DND-41 (cell line): Measurements from ENCODE around the gene KAZN.

ENCODE experiments used
- ATAC-seq: fragments of 200-7000 bp; cut with Tn5 transposase; 3 replicates; pipeline ENCODE4 v1.9.1; 2021; ENCODE audit warnings: low read depth; ENCODE audit not compliant: insufficient read depth
- DNase-seq: peaks from one replicate; pipeline ENCODE4 v3.0.0-alpha.2; 2020
- H2AFZ ChIP-seq: 2 replicates; pipeline ENCODE4 v1.6.0; 2012; ENCODE audit warnings: low read depth, low read length
- H3K27ac ChIP-seq: 2 replicates; pipeline ENCODE4 v1.5.1; 2012; ENCODE audit warnings: low read length, inconsistent platforms
- H3K27me3 ChIP-seq: fragments of 200-600 bp; sonication (generic); 2 replicates; pipeline ENCODE4 v1.6.0; 2012; ENCODE audit warnings: low read length, mild to moderate bottlenecking, inconsistent platforms; ENCODE audit not compliant: insufficient read depth, poor library complexity
- H3K36me3 ChIP-seq: 2 replicates; pipeline ENCODE4 v1.5.1; 2012; ENCODE audit warnings: low read length, inconsistent platforms; ENCODE audit not compliant: insufficient read depth
- H3K4me1 ChIP-seq: 2 replicates; pipeline ENCODE4 v1.5.1; 2012; ENCODE audit warnings: mild to moderate bottlenecking, low read length; ENCODE audit not compliant: insufficient read depth
- H3K4me2 ChIP-seq: 2 replicates; pipeline ENCODE4 v1.6.0; 2012; ENCODE audit warnings: mild to moderate bottlenecking, moderate library complexity, low read length, inconsistent platforms; ENCODE audit not compliant: insufficient read depth
- H3K4me3 ChIP-seq, 2 experiments: fragments of 200-600 bp in 1 of 2; shearing (Covaris generic) in 1 of 2; 2 replicates each; pipeline ENCODE4 v1.5.1; 2012 to 2016; ENCODE audit warnings: inconsistent platforms in 2 of 2, low read length in 2 of 2, mild to moderate bottlenecking in 2 of 2, low read depth in 1 of 2, moderate library complexity in 1 of 2
- H3K79me2 ChIP-seq: 2 replicates; pipeline ENCODE4 v1.6.0; 2012; ENCODE audit warnings: low read length, inconsistent platforms; ENCODE audit not compliant: insufficient read depth
- H3K9ac ChIP-seq: 2 replicates; pipeline ENCODE4 v1.6.0; 2012; ENCODE audit warnings: low read depth, mild to moderate bottlenecking, inconsistent platforms, low read length, moderate library complexity
- H3K9me3 ChIP-seq: 2 replicates; pipeline ENCODE4 v1.5.1; 2012; ENCODE audit warnings: low read length, moderate library complexity, mild to moderate bottlenecking, inconsistent platforms; ENCODE audit not compliant: insufficient read depth, severe bottlenecking
- H4K20me1 ChIP-seq: 2 replicates; pipeline ENCODE4 v1.6.0; 2012; ENCODE audit warnings: low read length; ENCODE audit not compliant: insufficient read depth
- EZH2 ChIP-seq: IDR thresholded peaks from 3 replicates; pipeline ENCODE4 v1.6.1; 2012; ENCODE audit warnings: borderline replicate concordance, low read depth, mild to moderate bottlenecking, moderate library complexity, low read length, inconsistent platforms; ENCODE audit not compliant: severe bottlenecking
- TF ChIP-seq, protein P1 (sequence below): IDR thresholded peaks from 2 replicates; pipeline ENCODE4 v1.5.1; 2012; ENCODE audit warnings: borderline replicate concordance, low read length, moderate library complexity, mild to moderate bottlenecking; ENCODE audit not compliant: poor library complexity, severe bottlenecking; ENCODE audit errors: extremely low read depth

KAZN gene

DNA sequence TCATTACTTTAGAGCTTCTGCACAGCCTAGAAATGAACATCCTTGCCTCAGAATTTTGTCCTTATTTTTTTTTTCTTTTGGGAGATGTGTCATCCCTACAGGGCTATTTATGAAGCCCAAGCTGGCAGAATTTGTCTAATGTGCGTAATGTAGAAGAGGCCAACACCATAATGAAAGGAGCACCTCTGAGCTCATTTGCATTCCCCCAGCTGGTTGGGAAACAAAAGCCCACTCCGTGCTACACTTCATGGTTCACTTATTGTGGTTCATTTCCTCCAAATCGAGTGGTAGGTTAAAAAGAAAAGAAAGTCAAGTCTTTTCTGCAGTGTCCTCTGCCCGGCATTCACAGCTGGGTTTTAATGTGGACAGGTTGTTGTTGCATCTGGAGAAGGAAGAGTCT, 73.5 kb downstream of the KAZN start:
- no peaks in the 10 kb centered on the region for H3K36me3 ChIP-seq
- H3K4me3 ChIP-seq, result no peak overlapping the region
- no peak overlapping the region for H3K27ac ChIP-seq
- peaks cover 2% of the 10 kb centered on the region; the same call in 1 of the 2 replicates for H4K20me1 ChIP-seq
- H3K79me2 ChIP-seq, result no peaks in the 10 kb centered on the region
- no peak overlapping the region for H3K9ac ChIP-seq
- H3K4me1 ChIP-seq, result no peaks in the 10 kb centered on the region
- DNase-seq (no peak), ATAC-seq (no peak)
- H3K27me3 ChIP-seq, result no peaks in the 10 kb centered on the region
- H2AFZ ChIP-seq, result no peak overlapping the region
- TF ChIP-seq, protein P1, sequence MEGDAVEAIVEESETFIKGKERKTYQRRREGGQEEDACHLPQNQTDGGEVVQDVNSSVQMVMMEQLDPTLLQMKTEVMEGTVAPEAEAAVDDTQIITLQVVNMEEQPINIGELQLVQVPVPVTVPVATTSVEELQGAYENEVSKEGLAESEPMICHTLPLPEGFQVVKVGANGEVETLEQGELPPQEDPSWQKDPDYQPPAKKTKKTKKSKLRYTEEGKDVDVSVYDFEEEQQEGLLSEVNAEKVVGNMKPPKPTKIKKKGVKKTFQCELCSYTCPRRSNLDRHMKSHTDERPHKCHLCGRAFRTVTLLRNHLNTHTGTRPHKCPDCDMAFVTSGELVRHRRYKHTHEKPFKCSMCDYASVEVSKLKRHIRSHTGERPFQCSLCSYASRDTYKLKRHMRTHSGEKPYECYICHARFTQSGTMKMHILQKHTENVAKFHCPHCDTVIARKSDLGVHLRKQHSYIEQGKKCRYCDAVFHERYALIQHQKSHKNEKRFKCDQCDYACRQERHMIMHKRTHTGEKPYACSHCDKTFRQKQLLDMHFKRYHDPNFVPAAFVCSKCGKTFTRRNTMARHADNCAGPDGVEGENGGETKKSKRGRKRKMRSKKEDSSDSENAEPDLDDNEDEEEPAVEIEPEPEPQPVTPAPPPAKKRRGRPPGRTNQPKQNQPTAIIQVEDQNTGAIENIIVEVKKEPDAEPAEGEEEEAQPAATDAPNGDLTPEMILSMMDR, result no peak
- no peak for TF ChIP-seq EZH2
- H3K4me2 ChIP-seq, result no peak overlapping the region
- H3K9me3 ChIP-seq, result no peaks in the 10 kb centered on the region

DNA sequence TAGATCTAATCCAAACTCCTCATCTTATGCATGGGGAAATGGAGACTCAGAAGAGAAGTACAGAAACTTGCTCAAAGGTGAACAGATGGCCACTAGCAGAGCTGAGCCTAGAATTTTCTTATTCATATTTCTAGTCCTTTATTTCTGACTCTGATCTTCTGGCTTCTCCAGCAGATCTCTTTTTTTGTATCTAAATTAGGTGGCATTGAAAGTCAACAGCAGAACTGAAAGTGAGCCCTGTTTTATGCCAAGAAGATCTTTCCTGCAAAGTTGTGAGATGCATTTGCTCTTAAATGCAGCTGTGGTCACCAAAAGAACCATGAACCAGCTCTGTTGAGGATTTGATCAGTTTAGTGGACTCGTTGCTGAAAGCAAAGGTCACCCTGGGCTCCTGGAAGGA, 75.5 kb downstream of the KAZN start:
- Histone ChIP-seq H3K36me3 (no peaks in the 10 kb centered on the region), H3K27me3 (no peaks in the 10 kb centered on the region), H3K27ac (no peak overlapping the region), H2AFZ (no peak overlapping the region), H3K4me3 (no peak overlapping the region), H3K79me2 (no peaks in the 10 kb centered on the region), H4K20me1 (peaks cover 1% of the 10 kb centered on the region; the same call in 1 of the 2 replicates), H3K9me3 (no peaks in the 10 kb centered on the region), H3K4me2 (no peak overlapping the region), H3K4me1 (no peaks in the 10 kb centered on the region), H3K9ac (no peak overlapping the region)
- ATAC-seq (no peak), DNase-seq (no peak)
- TF ChIP-seq, protein P1, result no peak

DNA sequence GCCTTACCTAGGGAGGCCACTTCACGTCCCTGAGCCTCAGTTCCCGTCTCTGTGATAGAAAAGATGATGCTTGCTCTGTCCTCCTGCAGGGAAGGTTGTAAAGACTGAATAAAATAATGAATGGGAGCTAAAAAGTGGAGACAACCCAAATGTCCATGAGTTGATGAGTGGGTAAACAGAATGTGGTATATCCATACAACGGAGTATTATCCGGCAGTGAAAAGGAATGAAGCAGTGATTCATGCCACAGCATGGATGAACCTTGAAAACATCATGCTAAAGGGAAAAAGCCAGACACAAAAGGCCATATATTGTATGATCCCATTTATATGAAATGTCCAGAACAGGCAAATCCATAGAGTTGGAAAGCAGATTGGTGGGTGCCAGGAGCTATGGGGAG, 77.9 kb downstream of the KAZN start:
- no peak overlapping the region for H3K27ac ChIP-seq
- DNase-seq, result no peak

More for the DNA sequence above, 77.9 kb downstream of the KAZN start:
- H3K9ac ChIP-seq, result no peak overlapping the region
- no peak for ATAC-seq
- no peaks in the 10 kb centered on the region for H3K27me3 ChIP-seq
- no peak overlapping the region for H3K4me2 ChIP-seq
- no peak overlapping the region for H3K4me3 ChIP-seq
- TF ChIP-seq EZH2, result no peak
- TF ChIP-seq, protein P1, result no peak
- no peaks in the 10 kb centered on the region for H3K79me2 ChIP-seq
- H2AFZ ChIP-seq, result no peak overlapping the region
- no peaks in the 10 kb centered on the region for H3K9me3 ChIP-seq
- no peaks in the 10 kb centered on the region for H3K4me1 ChIP-seq
- no peaks in the 10 kb centered on the region for H4K20me1 ChIP-seq
- no peaks in the 10 kb centered on the region for H3K36me3 ChIP-seq
